Measurements from ENCODE around the gene ANKRD39.
"Not testable (repeated sequence)": the region's sequence is repeated elsewhere in the genome, so short reads cannot be mapped to it uniquely, and the experiment has no call there.

Gene ANKRD39

DNA sequence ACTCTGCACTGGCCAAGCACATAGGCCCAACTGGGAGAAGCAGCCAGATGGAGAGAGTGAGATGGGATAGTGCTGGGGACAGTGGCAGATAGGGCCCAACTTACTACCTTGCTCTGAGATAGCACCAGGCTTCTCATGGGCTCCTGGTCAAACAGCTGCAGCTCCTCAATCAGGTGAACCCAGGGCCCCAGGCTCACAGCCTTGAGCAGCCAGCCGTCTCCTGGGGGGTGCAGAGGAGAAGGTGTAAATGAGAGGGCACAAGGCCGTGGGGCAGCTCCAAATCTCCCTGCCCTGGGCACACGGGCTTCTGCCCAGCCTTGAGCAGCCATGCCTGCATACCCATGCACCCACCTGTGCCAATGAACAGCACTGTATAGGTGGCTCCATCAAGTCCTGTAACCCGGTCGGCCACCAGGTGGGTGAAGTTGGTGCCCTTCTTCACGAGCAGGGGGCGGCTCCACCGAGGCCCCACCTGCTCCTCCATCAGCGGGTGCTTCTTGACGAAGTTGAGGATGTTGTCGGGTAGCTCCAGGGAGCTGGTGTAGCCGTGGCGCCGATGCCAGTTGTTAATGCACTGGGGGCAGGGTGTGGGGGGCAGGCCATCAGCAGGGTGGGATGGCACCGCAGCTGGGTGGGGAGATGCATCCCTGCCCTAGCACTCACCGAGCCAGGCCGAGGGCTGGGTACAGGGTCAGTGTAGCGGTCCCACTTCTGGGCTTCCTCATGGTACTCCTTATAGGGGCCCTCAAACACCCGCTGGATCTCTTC is 5.9 kb upstream of the ANKRD39 start:
- in situ Hi-C loops (cut with MboI; ENCODE audit: low sequenced_read_pairs, unreplicated experiment), result no loop called here
- DNase-seq (ENCODE audit: low spot score), result no peak
- TF ChIP-seq, protein P1, sequence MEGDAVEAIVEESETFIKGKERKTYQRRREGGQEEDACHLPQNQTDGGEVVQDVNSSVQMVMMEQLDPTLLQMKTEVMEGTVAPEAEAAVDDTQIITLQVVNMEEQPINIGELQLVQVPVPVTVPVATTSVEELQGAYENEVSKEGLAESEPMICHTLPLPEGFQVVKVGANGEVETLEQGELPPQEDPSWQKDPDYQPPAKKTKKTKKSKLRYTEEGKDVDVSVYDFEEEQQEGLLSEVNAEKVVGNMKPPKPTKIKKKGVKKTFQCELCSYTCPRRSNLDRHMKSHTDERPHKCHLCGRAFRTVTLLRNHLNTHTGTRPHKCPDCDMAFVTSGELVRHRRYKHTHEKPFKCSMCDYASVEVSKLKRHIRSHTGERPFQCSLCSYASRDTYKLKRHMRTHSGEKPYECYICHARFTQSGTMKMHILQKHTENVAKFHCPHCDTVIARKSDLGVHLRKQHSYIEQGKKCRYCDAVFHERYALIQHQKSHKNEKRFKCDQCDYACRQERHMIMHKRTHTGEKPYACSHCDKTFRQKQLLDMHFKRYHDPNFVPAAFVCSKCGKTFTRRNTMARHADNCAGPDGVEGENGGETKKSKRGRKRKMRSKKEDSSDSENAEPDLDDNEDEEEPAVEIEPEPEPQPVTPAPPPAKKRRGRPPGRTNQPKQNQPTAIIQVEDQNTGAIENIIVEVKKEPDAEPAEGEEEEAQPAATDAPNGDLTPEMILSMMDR (IDR thresholded peaks at IDR 0.05; ENCODE audit: borderline replicate concordance, control extremely low read depth, extremely low read depth, insufficient read depth, missing control alignments), result no peak

DNA sequence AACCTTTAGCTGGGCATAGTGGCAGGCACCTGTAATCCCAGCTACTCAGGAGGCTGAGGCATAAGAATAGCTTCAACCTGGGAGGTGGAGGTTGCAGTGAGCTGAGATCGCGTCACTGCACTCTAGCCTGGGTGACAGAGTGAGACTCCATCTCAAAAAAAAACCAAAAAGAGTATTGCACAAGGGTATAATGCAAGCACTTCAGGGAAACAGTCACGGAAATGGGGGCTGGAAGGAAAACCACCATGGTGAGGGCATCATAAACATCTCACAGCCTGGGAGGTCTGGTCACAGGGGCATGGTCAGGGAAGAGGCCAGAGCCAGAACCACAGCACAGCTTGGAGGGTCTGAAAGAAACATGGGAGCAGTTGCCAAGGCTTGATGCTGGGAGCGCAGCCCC is 5.2 kb upstream of the ANKRD39 start:
- in situ Hi-C loops (cut with MboI; ENCODE audit: low sequenced_read_pairs, unreplicated experiment); DNase-seq (ENCODE audit: low spot score): not testable (repeated sequence)

DNA sequence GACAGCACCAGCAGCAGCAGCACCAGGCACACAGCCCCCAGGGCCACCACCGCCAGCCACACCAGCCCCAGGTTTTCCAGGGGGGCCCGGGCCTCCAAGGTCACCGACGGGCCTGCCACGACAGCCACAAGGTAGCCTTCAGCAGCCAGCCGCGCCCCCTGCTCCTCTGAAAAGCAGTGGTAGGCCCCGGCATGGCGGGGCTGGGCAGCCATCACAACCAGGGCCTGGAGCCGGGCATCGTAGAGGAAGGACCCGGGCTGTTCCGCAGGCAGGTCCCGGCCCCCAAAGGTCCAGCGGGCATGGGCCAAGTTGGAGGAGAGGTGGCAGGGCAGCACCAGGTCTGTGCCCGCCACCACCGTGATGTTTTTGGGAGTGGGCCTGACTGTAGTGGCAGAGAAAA is 3.3 kb upstream of the ANKRD39 start:
- in situ Hi-C loops (cut with MboI; ENCODE audit: low sequenced_read_pairs, unreplicated experiment), result no loop called here
- TF ChIP-seq, protein P1 (IDR thresholded peaks at IDR 0.05; ENCODE audit: borderline replicate concordance, control extremely low read depth, extremely low read depth, insufficient read depth, missing control alignments), result no peak
- DNase-seq (ENCODE audit: low spot score), result no peak

DNA sequence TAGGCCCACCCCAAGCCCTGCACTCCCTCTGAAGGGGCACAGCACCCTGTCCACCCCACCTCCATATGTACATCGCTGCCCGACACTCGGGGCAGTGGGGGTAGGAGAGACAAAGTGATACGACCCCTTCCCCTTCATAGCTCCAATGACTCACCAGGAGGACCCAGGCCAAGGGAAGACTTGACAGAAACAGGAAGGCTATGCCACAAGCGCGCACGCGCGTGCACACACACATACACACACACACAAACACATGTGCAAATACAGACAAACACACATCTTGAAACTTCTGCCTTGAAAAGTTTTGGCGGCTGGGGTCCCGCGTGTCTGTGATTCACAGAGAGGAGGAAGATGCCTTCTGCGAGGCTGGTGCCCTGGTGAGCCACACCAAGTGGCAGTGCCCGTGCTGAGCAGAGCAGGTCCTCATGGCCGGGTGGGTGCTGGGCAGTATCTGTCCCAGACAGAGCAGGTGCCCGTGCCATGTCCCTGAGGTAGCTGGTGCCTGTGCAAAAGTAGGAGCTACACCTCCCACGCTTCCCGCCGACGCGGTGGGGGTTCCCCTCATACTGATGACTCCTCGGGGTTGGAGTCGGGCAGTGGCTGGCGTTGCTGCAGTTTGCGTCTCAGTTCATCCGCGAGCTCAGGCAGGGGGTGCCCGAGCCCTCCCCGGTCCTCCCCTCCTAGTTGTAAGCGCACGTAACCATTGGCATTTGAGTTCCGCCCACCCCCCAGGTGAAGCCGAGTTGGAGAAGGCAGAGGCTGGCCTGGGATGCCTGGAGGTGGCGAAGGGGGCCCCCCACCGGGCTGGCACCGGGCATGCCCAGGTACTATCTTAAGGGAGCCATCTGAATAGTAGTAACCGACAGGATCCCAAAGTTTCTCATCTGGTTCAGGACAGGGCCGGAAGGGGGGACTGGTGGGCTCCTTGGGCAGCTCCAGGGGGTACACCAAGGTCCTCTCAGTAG is 2.5 kb upstream of the ANKRD39 start:
- in situ Hi-C loops (cut with MboI; ENCODE audit: low sequenced_read_pairs, unreplicated experiment), result no loop called here

DNA sequence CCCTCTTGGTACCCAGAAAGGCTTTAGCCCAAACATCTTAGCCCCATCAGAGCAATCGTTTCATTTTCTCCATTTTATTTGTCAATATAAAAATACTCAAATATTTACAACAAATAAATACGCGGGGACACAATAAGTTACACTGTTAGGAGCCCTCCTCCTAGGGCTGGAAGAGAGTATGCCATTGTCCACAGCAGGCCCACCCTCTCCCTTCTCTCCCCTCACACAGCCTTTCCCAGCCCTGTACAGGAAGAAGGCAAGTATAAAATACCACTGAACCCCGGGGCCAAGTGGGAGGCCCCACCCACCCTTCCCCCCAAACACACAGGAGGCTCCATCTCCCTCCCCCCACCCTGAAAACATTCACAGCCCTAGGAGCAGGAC is 1.9 kb upstream of the ANKRD39 start:
- in situ Hi-C loops (cut with MboI; ENCODE audit: low sequenced_read_pairs, unreplicated experiment), result loop anchor here (5.0 kb wide), 1 partner anchor 93 kb away; no protein-coding TSS in a partner anchor
- DNase-seq (ENCODE audit: low spot score), result no peak
- TF ChIP-seq, protein P1 (IDR thresholded peaks at IDR 0.05; ENCODE audit: borderline replicate concordance, control extremely low read depth, extremely low read depth, insufficient read depth, missing control alignments), result no peak

More for the DNA sequence above, 2.5 kb upstream of the ANKRD39 start:
- TF ChIP-seq, protein P1 (IDR thresholded peaks at IDR 0.05; ENCODE audit: borderline replicate concordance, control extremely low read depth, extremely low read depth, insufficient read depth, missing control alignments), result no peak
- DNase-seq (ENCODE audit: low spot score), result no peak

DNA sequence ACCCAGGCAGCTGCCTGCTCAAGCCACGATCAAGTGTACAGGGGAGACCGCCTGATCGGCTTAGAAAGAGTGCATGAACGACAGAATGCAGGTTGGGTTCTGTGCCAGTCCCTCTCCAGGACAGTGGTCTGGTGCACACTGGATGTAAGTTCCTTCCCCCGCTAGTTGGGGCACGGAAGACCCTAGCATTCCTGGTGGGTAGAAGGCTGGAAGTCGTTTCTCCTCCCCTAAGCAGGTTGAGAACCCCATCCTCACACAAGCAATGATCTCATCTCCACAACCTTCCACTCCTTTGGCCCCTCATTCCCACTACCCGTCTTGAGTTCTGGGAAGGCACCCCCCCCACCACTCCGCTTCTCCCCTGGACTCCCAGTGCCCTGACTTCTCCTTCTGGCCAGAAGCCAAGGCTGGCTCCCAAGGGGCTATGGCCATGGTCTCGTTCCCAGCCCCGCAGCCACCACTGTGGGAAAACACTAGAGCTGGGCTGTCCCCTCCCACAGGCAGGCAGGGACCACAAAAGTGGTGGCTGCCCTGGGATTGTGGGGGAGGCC is 1.4 kb upstream of the ANKRD39 start:
- in situ Hi-C loops (cut with MboI; ENCODE audit: low sequenced_read_pairs, unreplicated experiment), result loop anchor here (5.0 kb wide), 1 partner anchor 93 kb away; no protein-coding TSS in a partner anchor
- DNase-seq (ENCODE audit: low spot score), result no peak
- TF ChIP-seq, protein P1 (IDR thresholded peaks at IDR 0.05; ENCODE audit: borderline replicate concordance, control extremely low read depth, extremely low read depth, insufficient read depth, missing control alignments), result no peak

Measured in GM13976 (cell line).